HG03159 (cell line): ENCODE measurements around the gene LRG1.
"Not testable (repeated sequence)": the region's sequence is repeated elsewhere in the genome, so short reads cannot be mapped to it uniquely, and the experiment has no call there.

ENCODE experiments used
- ATAC-seq: cut with Tn5 transposase; IDR thresholded peaks from one replicate; pipeline ENCODE4 v1.9.1; 2021; ENCODE audit warnings: mild to moderate bottlenecking, moderate library complexity; ENCODE audit not compliant: unreplicated experiment

Gene LRG1

DNA sequence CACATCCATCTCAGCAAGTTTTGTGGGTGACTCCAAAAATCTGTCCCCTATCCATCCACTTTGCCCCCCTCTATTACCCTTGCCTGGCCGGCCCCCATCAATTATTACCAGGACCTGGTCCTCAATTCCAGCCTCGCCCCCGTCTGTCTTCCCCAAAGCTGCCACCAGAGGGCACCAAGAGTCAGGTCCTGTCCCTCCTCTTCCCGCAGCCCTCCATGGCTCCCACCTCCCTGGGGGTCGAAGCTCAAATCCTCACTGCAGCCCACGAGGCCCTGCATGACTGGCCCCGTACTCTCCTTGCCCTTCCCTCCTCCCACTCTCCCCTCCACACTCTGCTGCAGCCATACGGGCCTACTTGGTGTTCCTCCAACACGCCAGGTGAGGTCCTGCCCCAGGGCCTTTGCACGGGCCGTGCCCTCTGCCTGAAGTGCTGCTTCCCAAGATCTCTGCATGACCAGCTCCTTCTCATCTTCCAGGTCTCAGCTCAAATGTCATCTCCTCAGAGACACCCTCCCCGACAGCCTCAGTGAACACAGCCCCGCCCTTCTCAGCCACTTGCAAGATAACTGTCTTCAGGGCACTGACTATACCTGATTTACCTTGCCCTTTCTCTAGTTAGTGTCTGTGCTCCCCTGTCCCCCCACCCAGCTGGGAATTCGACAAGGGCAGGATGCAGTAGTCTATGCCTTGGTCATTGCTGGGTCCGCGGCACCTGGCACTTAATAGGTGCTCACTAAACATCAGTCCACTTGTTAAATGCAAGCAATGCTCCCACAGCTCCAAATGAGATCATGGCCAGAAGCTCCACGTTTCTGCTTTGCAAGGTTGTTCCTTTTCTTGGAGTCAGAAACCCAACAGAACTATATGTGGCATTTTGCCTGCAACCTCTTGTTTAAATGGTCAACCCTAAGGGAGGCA, 36.4 kb upstream of the LRG1 start:
- ATAC-seq: no peak

DNA sequence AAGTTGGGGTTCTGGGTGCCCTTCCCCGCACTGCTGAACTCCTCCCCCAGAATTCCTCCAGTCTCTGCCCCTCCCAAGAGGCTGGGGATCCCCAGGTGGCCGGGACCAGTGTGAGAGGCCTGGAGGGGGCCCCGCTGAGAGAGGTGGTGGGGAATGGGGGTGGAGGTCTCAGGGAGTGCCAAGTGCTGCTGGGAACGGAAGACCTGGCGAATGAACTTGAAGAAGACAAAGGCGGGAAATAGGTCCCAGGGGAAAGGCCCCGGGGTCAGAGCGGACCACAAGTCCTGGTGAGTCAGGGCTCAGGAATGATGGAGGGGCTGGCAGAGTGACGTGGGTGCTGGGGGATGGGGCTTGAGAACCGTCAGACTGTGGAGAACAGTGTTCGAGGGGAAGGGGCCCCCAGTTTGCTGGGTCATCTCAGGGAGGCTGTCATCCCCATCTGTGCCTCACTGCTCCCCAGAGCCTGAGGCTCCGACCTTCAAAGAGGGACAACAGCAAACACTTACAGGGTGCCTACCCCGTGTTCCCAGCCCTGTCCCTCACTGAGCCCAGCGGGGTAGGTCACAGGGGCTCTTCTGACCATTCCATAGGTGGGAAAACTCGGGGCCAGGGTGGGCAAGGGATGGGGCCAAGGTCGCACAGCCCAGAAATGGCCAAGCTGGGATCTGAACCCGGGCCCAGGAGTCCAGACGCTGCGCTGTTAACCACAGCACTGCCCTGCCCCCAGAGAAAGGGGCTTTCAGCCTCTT, 35.6 kb upstream of the LRG1 start:
- no peak for ATAC-seq

- ATAC-seq: no peak
These were observed 33.8 kb upstream of the LRG1 start for GRCh38 chr19:4573682-4574081.

DNA sequence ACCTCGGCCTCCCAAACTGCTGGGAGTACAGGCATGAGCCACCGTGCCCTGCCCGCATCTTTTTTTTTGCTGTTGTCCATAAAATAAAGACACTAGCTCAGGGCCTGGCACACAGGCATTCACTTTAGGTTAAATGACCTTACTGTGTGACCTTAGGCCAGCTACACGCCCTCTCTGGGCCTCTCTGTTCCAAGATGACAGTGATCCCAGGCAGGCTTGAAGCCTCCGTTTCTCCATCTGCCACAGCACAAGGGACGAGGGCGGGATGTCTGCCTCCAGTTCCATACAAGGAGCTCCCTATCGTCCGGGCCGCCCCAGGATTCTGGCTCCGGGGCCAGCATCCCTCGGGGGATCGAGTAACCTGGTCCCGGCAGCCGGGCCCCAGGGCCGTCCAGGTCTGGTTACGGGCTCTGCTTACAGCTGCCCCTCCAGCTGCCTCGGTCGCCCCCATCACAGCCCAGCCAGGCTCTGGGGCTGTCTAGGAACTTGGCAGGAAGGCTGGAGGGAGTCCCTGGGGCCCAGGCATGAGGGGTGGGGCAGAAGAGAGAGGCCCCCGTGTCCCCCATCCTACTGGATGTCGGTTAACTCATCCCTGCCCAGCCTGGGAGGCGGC, 31.6 kb upstream of the LRG1 start:
- no peak for ATAC-seq

DNA sequence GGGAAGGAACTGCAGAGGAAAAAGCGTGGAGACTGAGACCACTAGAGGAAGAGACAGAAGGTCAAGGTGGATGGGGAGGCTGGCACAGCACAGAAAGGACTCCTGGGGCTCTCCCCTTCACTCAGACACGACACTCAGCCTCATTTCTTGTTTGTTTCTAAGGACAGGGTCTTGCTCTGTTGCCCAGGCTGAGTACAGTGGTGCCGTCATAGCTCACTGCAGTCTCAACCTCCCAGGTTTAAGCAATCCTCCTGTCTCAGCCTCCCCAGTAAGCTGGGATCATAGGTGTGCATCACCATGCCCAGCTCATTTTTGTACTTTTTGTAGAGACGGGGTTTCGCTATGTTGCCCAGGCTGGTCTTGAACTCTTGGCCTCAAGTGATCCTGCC, 31.1 kb upstream of the LRG1 start:
- no peak for ATAC-seq

- no peak for ATAC-seq
These were observed 30.6 kb upstream of the LRG1 start for GRCh38 chr19:4570402-4570801.

GRCh38 chr19:4568886-4569285, 29.1 kb upstream of the LRG1 start:
- ATAC-seq: no peak

DNA sequence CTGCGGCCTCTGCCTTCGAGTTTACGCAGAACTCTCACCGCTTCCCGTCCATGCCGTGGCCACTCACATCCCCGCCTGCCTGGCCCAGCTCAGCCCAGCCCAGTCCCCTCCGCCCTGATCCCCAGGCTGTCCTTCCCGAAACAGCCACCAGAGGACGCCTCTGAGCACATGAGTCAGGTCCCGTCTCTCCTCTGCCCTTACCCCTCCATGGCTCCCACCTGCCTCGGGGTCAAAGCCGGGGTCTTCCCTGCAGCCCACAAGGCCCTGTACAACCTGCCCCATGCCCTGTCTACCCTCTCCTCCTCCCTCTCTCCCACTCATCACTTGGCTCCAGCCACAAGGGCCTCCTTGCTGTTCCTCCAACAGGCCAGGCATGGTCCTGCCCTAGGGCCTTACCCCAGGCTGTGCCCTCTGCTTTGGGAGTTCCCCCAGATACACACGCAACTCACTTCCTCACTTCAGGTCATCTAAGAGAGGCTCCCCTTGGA, 27.8 kb upstream of the LRG1 start:
- no peak for ATAC-seq

DNA sequence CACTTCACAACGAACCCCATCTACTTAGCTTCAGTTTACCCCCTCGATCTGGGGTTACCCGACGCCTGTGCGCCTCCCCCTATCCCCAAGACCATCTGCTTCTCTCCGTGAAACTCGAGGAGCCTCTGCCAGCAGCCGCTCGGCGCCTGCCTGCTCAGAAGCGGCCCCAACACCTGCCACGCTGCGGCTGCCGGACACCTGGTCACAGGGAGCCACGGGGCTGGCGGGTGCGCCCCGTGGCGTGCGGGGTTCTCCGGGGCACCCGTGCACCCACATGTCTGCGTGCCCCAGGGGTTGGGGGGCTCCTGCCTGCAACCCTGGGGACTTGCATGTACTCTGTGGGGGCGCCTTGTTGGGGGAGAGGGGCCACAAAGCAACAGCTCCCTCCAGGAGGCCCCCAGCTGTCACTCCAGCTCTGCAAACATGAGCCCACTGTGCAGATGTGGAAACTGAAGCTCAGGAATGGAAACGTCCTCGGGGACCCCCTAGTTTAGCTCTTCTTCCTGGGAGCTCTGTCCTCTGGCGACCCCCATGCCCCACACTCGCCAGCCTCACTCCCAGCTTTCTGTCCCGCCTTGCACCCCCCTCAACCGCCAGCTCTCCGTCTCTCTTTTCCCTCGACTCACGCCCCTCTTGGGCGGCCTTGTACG, 26.7 kb upstream of the LRG1 start:
- no peak for ATAC-seq

DNA sequence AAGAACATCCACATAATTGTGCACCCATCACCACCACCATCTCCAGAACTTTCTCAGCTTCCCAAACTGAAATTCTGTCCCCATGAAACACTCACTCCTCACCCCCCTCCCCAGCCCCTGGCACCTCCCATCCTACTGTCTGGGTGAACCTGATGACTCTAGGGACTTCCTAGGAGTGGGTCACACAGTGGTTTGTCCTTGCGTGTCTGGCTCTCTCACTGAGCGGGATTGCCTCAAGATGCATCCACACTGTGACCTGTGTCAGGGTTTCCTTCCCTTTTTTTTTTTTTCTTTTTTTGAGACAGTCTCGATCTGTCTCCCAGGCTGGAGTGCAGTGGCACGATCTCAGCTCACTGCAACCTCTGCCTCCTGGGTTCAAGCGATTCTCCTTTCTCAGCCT, 23.7 kb upstream of the LRG1 start:
- ATAC-seq: not testable (repeated sequence)

DNA sequence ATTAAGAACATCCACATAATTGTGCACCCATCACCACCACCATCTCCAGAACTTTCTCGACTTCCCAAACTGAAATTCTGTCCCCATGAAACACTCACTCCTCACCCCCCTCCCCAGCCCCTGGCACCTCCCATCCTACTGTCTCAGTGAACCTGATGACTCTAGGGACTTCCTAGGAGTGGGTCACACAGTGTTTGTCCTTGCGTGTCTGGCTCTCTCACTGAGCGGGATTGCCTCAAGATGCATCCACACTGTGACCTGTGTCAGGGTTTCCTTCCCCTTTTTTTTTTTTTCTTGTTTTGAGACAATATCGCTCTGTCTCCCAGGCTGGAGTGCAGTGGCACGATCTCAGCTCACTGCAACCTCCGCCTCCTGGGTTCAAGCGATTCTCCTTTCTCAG, 22.2 kb upstream of the LRG1 start:
- ATAC-seq: not testable (repeated sequence)

DNA sequence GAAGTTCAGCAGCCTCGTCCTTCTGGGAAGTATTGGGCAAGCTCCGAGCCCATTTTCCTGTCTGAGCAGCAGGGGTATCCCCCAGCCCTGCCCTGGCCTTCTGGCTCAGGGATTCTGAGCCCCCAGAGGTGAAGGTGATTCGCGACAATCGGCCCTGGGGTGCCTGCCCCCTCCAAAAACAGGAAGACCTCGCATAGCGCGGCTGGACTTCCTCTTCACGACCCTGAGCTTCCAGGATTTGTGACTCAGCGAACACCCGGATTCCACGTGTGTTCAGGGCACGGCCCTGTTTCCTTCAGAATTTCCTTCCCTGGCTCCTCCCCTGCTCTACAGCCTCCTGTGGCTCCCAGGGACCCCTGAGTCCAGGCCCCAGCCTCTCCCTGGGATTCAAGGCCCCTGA, 19.7 kb upstream of the LRG1 start, which contains the start of gene SEMA6B:
Gene SEMA6B (minus strand): TSS at position 116 of the 400 bp plus-strand sequence. CDS start 1,227 bp downstream, outside the sequence.
- ATAC-seq: no peak

DNA sequence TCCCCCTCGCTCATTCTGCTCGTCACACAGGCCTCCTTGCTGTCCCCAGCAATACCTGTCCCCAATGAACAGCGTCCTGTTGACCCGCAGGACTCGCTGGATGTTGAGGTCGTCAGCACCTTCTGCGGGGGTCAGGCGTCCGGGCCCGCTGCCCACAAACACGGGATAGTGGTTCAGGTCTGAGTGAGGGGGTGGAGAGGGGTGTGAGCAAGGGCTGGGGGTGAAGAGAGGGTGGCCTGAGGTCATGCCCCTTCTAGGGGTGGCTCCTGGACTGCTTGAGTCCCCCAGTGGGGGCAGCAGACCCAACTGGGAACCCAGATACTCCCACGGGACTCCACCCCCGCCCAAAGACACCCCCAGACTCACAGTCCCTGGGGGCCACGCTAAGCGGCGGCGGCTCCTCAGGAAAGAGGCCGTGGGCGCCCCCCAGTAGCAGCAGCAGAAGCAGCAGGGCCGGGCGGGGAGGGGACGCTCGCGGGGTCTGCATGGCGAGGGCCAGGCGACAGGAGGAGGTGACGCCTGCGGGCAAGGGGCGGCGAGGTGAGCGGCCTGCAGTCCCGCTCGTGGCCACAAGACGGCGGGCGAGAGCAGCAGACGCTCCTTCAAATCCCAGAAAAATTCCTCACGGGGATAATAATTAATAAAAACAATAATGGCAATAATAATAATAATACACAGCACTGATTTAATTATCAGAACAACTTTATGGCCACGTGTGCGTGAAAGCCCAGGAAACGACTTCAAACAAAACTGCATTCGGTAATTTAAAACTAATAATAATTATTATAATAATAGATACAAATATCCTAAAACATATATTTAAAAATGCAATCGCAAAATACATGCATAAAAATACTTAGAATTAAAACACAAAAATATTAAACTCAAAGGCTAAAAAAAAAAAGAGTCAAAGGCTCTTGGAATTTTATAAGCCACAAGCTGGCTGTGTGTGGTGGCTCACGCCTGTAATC, 18.4 kb upstream of the LRG1 start:
- no peak for ATAC-seq

DNA sequence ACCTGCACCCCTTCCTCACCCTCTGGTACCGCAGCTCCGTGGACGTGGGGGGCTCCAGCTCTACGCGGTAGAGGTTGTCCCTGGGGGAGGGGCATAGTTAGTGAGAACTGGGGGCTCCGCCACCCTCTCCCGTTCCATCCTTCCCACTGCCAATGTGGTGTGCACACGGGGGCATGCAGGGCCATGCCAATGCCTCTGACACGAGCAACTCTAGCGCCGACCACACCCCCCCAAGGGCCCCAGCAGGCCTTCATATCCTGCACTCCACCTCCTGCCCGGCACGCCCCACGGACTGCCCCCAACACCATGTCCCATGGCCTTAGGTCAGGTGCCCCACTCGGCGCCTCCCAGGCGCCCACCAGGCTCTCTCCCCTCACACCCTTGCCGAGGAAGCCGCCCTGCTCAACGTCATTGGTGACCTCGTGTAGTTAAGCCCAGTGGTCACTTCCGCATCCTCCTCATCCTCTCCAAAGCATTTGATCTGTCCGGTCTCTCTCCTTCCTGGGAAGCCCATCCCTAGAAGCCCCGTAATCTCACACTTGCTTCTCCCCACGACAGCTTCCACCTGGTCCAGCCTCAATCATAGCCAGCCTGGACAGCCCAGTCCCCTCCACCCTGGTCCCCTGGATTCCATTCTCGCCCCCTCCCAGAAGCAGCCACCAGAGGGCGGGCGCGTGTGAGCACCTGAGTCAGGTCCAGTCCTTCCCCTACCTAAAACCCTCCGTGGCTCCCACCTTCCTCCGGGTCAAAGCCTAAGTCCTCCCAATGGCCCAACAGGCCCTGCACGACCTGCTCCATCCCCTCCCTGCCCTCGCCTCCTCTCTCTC, 17.5 kb upstream of the LRG1 start:
- no peak for ATAC-seq

DNA sequence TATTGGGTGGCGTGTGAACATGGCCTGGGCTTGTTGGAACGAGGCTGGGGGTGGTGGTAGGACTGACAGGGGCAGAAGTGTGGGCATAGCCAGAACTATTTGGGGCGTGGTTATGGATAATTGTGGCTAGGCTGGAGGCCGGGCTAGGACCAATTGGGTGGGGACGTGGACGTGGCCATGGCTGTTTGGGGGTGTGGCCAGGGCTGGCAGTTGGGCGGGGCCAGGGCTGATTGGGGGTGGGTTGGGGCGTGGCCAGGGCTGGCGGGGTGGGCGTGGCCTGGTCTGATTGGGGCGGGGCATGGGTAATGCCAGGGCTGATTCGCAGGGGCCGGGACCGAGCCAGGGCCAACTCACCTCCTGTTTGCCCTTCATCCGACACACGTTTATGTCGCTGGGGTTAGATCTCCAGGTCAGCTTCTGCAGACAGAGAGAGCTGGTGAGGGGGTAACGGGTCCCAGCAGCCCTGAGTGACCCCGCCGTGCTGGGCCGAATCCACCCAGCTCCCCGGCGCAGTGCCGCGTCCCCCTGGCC, 16.8 kb upstream of the LRG1 start:
- no peak for ATAC-seq

GRCh38 chr19:4555657-4556561, 16.1 kb upstream of the LRG1 start:
- no peak for ATAC-seq

- no peak for ATAC-seq
These were observed 14.9 kb upstream of the LRG1 start for GRCh38 chr19:4554717-4555116.

DNA sequence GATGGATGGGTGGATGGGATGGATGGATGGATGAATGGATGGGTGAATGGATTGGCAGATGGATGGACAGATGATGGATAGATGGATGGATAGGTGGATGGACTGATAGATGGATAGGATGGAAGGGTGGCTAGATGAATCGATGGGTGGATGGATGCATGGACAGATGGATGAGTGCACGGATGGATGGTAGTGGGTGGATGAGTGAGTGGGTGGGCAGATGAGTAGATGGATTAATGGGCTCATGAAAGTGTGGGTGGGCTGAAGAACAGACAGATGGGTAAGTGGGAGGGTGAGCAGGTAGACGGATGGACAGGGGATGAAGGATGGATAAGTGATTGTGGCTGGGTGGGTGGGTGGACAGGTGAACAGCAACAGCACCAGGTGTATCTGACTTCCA, 13.9 kb upstream of the LRG1 start:
- no peak for ATAC-seq
